PC-3 (cell line): ENCODE results near the gene KRT86. TPM values are rescaled to one million over a fixed set of nuclear protein-coding genes. Genes with fewer than 3 reads are reported as not detected.
A peak's percentile ranks its signal among the peaks of the same experiment; 100 is the strongest.

Experiments
- ATAC-seq: fragments of 200-7000 bp; cut with Tn5 transposase; 2 replicates; pipeline ENCODE4 v1.9.1; 2020; ENCODE audit warnings: mild to moderate bottlenecking, moderate library complexity
- BruUV-seq: library from RNA; stranded (reverse); fragments of 400-500 nt; replicated peaks from 2 replicates; lab custom pipeline; 2021; lab: Mats Ljungman, UMichigan
- CTCF ChIA-PET: fragments of 300-600 bp; sonication (Branson Sonifier 250); formaldehyde crosslinking; loops from one replicate; lab custom pipeline; 2022; ENCODE audit warnings: antibody characterized with exemption; lab: Charles Lee
- POLR2A ChIA-PET: fragments of 300-600 bp; sonication (Branson Sonifier 250); formaldehyde crosslinking; loops from one replicate; lab custom pipeline; 2022; ENCODE audit warnings: antibody characterized with exemption; ENCODE audit not compliant: unreplicated experiment; lab: Charles Lee
- DNase-seq: peaks from one replicate; pipeline ENCODE4 v3.0.0-alpha.2; 2015
- H2AFZ ChIP-seq: fragments of 300-600 bp; sonication (generic); 2 replicates; pipeline ENCODE4 v1.6.0; 2016; ENCODE audit warnings: antibody characterized with exemption, low read length
- H3F3A ChIP-seq: fragments of 300-600 bp; sonication (generic); one replicate; pipeline ENCODE4 v1.6.0; 2017; ENCODE audit warnings: antibody characterized with exemption, low read length, control low read depth, mild to moderate bottlenecking; ENCODE audit not compliant: unreplicated experiment
- H3K27ac ChIP-seq: fragments of 300-600 bp; sonication (generic); 2 replicates; pipeline ENCODE4 v1.5.1; 2016; ENCODE audit warnings: mild to moderate bottlenecking, low read length
- H3K27me3 ChIP-seq: fragments of 300-600 bp; sonication (generic); 2 replicates; pipeline ENCODE4 v1.6.1; 2016; ENCODE audit warnings: low read length, mixed read lengths
- H3K36me3 ChIP-seq: fragments of 300-600 bp; sonication (generic); 2 replicates; pipeline ENCODE4 v1.6.1; 2016; ENCODE audit warnings: low read depth, mixed run types, low read length, mixed read lengths
- H3K4me1 ChIP-seq: fragments of 300-600 bp; sonication (generic); 2 replicates; pipeline ENCODE4 v1.5.1; 2016; ENCODE audit warnings: low read length; ENCODE audit not compliant: insufficient read depth
- H3K4me2 ChIP-seq: fragments of 300-600 bp; sonication (generic); 2 replicates; pipeline ENCODE4 v1.6.0; 2016; ENCODE audit warnings: low read length
- H3K4me3 ChIP-seq: fragments of 300-600 bp; sonication (generic); 2 replicates; pipeline ENCODE4 v1.5.1; 2016; ENCODE audit warnings: mild to moderate bottlenecking, low read length, mixed read lengths
- H3K79me2 ChIP-seq: fragments of 300-600 bp; sonication (generic); 2 replicates; pipeline ENCODE4 v1.6.1; 2017; ENCODE audit warnings: low read length, mixed read lengths
- H3K9ac ChIP-seq: fragments of 300-600 bp; sonication (generic); 2 replicates; pipeline ENCODE4 v1.6.0; 2016; ENCODE audit warnings: mild to moderate bottlenecking, low read length
- H3K9me2 ChIP-seq: fragments of 300-600 bp; sonication (generic); replicated peaks from 2 replicates; pipeline ENCODE4 v1.6.1; 2016; ENCODE audit warnings: mixed run types, low read length, mixed read lengths
- H3K9me3 ChIP-seq: fragments of 300-600 bp; sonication (generic); 2 replicates; pipeline ENCODE4 v1.6.1; 2016; ENCODE audit warnings: low read length, mixed read lengths
- H4K20me1 ChIP-seq: fragments of 300-600 bp; sonication (generic); 2 replicates; pipeline ENCODE4 v1.6.1; 2016; ENCODE audit warnings: low read length, mixed read lengths
- EZH2 ChIP-seq: fragments of 300-600 bp; sonication (generic); IDR thresholded peaks from one replicate; pipeline ENCODE4 v1.6.1; 2017; ENCODE audit warnings: antibody characterized with exemption, mild to moderate bottlenecking, low read length; ENCODE audit not compliant: unreplicated experiment
- EZH2phosphoT487 ChIP-seq: fragments of 300-600 bp; sonication (generic); IDR thresholded peaks from 2 replicates; pipeline ENCODE4 v1.6.1; 2018; ENCODE audit warnings: mild to moderate bottlenecking, antibody characterized with exemption, low read length, borderline replicate concordance
- intact Hi-C: fragments of 100-400 bp; cut with micrococcal nuclease; formaldehyde crosslinking; loops from 2 replicates; pipeline ENCODE4 v1.9.0; 2023
- total RNA-seq: library from RNA; depleted of rRNA; stranded (reverse); fragments of >200 nt; gene quantifications from 2 replicates; pipeline ENCODE4 v1.2.3, GENCODE V29; 2014
- TF ChIP-seq, protein P1 (sequence below): fragments of 300-600 bp; sonication (generic); conservative IDR thresholded peaks from 2 replicates; pipeline ENCODE4 v1.5.1; 2017; ENCODE audit warnings: antibody characterized with exemption, low read depth, mild to moderate bottlenecking, low read length

The KRT86 gene
- total RNA-seq, 1 experiment from 2014 or later = 1.2 TPM

DNA sequence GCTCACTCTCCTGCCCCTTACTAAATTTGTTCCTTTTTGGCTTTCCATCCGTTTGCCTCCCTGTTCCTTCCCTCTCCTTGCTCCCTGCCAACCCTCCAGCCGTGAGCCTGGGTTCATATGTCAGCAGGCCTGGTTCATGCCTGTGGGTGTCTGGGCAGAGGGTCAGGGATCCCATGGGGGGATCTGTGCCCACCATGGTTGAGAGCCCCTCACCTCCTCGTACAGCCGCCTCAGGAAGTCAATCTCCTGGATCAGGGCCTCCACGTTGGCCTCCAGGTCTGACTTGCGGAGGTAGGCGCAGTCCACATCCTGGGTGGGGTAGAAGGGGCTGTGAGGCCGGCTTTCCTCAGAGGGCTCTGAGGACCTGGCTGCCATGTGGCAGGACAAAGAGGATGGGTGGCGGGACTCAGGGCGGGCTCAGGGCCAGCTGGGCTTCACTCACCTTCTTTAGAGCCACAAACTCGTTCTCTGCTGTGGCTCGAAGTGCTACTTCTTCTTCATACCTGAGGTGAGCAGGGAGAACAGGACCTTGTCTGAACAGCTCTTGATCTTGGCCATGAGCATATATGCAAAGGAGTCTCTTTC, 43.1 kb downstream of the KRT86 start:
- no peaks in the 10 kb centered on the region for H4K20me1 ChIP-seq
- no peak overlapping the region for H3K9ac ChIP-seq
- BruUV-seq = no TSS peak
- no peaks in the 10 kb centered on the region for H3K27me3 ChIP-seq
- H3K79me2 ChIP-seq = no peaks in the 10 kb centered on the region
- ChIA-PET POLR2A (no interaction called here), CTCF (no interaction called here)
- intact Hi-C loops = no loop called here
- no peaks in the 10 kb centered on the region for H3K4me1 ChIP-seq
- H3K9me3 ChIP-seq = no peaks in the 10 kb centered on the region
- no peak overlapping the region for H3K4me2 ChIP-seq
- no peak for TF ChIP-seq EZH2
- TF ChIP-seq, protein P1, sequence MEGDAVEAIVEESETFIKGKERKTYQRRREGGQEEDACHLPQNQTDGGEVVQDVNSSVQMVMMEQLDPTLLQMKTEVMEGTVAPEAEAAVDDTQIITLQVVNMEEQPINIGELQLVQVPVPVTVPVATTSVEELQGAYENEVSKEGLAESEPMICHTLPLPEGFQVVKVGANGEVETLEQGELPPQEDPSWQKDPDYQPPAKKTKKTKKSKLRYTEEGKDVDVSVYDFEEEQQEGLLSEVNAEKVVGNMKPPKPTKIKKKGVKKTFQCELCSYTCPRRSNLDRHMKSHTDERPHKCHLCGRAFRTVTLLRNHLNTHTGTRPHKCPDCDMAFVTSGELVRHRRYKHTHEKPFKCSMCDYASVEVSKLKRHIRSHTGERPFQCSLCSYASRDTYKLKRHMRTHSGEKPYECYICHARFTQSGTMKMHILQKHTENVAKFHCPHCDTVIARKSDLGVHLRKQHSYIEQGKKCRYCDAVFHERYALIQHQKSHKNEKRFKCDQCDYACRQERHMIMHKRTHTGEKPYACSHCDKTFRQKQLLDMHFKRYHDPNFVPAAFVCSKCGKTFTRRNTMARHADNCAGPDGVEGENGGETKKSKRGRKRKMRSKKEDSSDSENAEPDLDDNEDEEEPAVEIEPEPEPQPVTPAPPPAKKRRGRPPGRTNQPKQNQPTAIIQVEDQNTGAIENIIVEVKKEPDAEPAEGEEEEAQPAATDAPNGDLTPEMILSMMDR = no peak
- TF ChIP-seq EZH2phosphoT487 = no peak
- H3K9me2 ChIP-seq = no peaks in the 10 kb centered on the region
- H3K4me3 ChIP-seq = no peak overlapping the region
- H3K36me3 ChIP-seq = no peaks in the 10 kb centered on the region
- no peak overlapping the region for H3K27ac ChIP-seq
- no peaks in the 10 kb centered on the region for H3F3A ChIP-seq
- no peak for DNase-seq
- no peak for ATAC-seq
- H2AFZ ChIP-seq = no peak overlapping the region

DNA sequence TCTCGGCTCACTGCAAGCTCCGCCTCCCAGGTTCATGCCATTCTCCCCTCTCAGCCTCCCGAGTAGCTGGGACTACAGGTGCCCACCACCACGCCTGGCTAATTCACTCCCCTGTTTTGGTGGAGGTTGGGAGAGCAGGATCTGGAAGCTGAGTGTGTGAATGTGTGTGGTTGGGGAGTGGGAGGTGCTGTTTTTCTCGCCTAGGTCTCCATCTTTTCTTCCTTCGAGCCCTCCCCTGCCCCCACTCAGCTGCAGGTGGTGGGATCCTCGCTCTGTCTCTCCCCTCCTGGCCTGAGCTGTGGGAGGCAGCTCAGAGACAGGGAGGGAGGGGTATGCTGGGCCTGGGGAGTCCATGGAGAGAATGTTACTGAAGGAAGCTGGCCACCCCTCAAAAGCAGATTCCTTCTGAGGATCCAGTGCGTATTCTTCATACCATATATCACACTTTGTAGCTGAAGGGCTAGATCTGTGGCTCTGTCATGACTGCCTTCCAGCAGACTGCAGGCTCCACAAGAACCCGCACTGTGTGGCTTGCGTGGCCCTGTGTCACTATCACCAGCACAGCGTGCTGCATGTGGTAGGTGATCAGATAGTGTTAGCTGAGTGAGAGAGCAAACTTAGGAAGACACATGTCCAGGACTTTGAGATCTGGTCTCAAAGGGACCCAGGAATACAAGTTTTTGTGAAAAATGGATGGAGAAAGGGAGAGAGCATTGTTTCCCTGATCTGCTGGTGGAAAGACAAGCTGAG, 44.0 kb downstream of the KRT86 start:
- Histone ChIP-seq H3K79me2 (no peaks in the 10 kb centered on the region), H3K36me3 (no peaks in the 10 kb centered on the region), H3K4me2 (no peak overlapping the region), H3K27me3 (no peaks in the 10 kb centered on the region), H3K9ac (no peak overlapping the region), H3K9me3 (no peaks in the 10 kb centered on the region), H3K4me1 (no peaks in the 10 kb centered on the region), H3K4me3 (no peak overlapping the region), H4K20me1 (no peaks in the 10 kb centered on the region), H3K27ac (no peak overlapping the region), H3K9me2 (no peaks in the 10 kb centered on the region), H2AFZ (no peak overlapping the region), H3F3A (no peaks in the 10 kb centered on the region)
- ATAC-seq (no peak), DNase-seq (no peak)
- ChIA-PET CTCF (interaction anchor here (0.5 to 1.2 kb wide), 3 partner anchors 35 to 161 kb away, joined by 4 to 5 read pairs (median 5); no protein-coding TSS in a partner anchor), POLR2A (interaction anchor here (0.6 kb wide), 1 partner anchor 171 kb away, joined by 3 read pairs; no protein-coding TSS in a partner anchor)
- TF ChIP-seq, protein P1 = no peak
- TF ChIP-seq EZH2 = no peak
- no peak for TF ChIP-seq EZH2phosphoT487
- intact Hi-C loops = no loop called here
- BruUV-seq = no TSS peak

DNA sequence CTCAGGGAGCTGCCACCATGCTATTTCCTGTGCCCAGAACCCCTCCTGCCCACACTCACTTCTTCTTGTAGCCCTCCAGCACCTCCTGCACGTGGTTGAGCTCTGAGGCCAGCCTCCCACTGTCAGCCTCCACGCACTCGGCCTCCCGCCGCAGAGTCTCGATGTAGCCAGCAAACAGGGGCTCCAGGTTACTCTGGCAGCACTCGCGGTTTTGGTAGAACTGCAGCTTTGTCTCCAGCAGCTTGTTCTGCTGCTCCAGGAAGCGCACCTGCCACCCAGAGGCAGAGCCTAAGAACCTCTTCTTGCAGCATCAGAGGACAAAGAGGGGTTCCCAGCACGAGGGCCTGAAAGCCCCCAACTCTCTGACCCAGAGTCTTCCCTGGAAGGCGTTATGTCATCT, 44.7 kb downstream of the KRT86 start:
- Histone ChIP-seq H3K27ac (no peak overlapping the region), H3K9ac (no peak overlapping the region), H3K9me2 (no peaks in the 10 kb centered on the region), H3K4me1 (no peaks in the 10 kb centered on the region), H3F3A (no peaks in the 10 kb centered on the region), H3K36me3 (no peaks in the 10 kb centered on the region), H3K27me3 (no peaks in the 10 kb centered on the region), H4K20me1 (no peaks in the 10 kb centered on the region), H3K79me2 (no peaks in the 10 kb centered on the region), H3K4me3 (no peak overlapping the region), H3K9me3 (no peaks in the 10 kb centered on the region), H3K4me2 (no peak overlapping the region), H2AFZ (no peak overlapping the region)
- TF ChIP-seq EZH2phosphoT487 (no peak), EZH2 (no peak)
- TF ChIP-seq, protein P1 = peak; percentile 44; the same call in 1 of the 2 replicates
- intact Hi-C loops = no loop called here
- POLR2A ChIA-PET = interaction anchor here (0.6 kb wide), 1 partner anchor 172 kb away, joined by 3 read pairs; no protein-coding TSS in a partner anchor
- CTCF ChIA-PET = interaction anchor here (0.5 to 1.2 kb wide), 3 partner anchors 36 to 162 kb away, joined by 4 to 5 read pairs (median 5); no protein-coding TSS in a partner anchor
- DNase-seq (peak; percentile 42), ATAC-seq (peak; percentile 54)
- no TSS peak for BruUV-seq
